ENCODE data around the gene NCOR1.

NCOR1 gene

DNA sequence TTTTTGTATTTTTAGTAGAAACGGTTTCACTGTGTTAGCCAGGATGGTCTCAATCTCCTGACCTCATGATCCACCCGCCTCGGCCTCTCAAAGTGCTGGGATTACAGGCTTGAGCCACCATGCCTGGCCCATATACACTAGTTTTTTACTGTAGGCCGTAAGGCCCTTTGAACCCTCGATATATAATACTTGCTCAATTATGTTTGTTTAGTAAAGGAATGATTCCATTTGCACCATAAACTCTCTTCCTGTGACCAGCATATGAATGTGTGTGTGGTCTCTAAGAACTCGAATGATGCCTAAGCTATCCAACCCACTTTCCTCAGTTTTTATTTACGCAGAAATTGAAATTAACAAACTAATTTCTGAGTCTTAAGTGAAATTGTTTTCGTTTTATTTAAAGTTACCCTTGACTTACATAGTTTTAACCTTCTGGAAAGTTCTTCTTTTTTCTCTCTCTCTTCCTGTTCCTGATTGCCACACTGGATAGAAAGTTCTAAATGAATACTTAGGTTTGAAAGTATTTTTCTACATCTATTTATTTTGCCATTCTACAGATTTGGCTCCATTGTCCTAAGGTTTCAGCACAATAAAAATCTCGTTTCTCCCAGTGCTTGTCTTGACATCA, 39.6 kb upstream of the NCOR1 start:
- CTCF ChIA-PET: interaction anchor here (0.5 to 0.8 kb wide), 2 partner anchors 13 to 364 kb away, joined by 3 to 4 read pairs; no protein-coding TSS in a partner anchor
- DNase-seq (ENCODE audit: low spot score): no peak
- H3K27ac ChIP-seq: no peak overlapping the region
- TF ChIP-seq, protein P1, sequence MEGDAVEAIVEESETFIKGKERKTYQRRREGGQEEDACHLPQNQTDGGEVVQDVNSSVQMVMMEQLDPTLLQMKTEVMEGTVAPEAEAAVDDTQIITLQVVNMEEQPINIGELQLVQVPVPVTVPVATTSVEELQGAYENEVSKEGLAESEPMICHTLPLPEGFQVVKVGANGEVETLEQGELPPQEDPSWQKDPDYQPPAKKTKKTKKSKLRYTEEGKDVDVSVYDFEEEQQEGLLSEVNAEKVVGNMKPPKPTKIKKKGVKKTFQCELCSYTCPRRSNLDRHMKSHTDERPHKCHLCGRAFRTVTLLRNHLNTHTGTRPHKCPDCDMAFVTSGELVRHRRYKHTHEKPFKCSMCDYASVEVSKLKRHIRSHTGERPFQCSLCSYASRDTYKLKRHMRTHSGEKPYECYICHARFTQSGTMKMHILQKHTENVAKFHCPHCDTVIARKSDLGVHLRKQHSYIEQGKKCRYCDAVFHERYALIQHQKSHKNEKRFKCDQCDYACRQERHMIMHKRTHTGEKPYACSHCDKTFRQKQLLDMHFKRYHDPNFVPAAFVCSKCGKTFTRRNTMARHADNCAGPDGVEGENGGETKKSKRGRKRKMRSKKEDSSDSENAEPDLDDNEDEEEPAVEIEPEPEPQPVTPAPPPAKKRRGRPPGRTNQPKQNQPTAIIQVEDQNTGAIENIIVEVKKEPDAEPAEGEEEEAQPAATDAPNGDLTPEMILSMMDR (conservative IDR thresholded peaks at IDR 0.05; ENCODE audit: low read depth): no peak
- POLR2A ChIA-PET (ENCODE audit: low non-redundant PET): no interaction called here

DNA sequence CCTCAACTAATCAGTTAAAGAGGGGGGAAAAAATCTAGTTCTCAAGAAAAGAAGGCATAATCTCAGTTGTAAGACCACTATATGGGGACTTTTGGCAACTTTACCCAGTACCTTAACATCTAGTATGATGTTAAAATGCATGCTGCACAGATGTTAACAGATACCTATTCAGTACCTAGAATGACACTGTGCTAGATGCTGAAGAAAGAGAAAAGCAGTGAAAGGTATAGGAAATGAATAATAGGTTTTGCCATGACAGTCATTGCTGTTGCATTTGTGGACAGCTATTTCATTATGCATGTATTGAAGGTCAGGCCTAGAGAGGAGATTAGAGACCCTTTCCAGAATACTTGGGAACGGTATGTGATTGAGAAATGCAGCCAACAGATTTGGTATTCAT, 36.2 kb upstream of the NCOR1 start:
- no peak overlapping the region for H3K27ac ChIP-seq
- TF ChIP-seq, protein P1 (conservative IDR thresholded peaks at IDR 0.05; ENCODE audit: low read depth): no peak
- no peak for DNase-seq (ENCODE audit: low spot score)
- POLR2A ChIA-PET (ENCODE audit: low non-redundant PET): no interaction called here
- CTCF ChIA-PET: interaction anchor here (0.6 kb wide), 1 partner anchor 767 kb away, joined by 3 read pairs; no protein-coding TSS in a partner anchor

DNA sequence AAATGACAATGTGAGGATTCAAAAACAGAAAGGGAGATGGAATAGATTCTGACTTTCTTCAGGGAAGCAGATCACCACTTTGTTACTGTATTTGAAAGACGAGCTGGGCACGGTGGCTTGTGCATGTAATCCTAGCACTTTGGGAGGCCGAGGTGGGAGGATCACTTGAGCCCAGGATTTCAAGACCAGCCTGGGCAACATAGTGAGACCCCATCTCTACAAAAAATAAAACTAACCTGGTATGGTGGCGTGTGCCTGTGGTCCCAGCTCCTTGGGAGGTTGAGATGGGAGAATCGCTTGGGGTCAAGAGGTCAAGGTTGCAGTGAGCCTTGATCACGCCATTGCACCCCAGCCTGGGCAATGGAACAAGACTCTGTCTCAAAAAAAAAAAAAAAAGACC, 35.7 kb upstream of the NCOR1 start:
- CTCF ChIA-PET: no interaction called here
- no peak for DNase-seq (ENCODE audit: low spot score)
- POLR2A ChIA-PET (ENCODE audit: low non-redundant PET): no interaction called here
- TF ChIP-seq, protein P1 (conservative IDR thresholded peaks at IDR 0.05; ENCODE audit: low read depth): no peak
- H3K27ac ChIP-seq: no peak overlapping the region

DNA sequence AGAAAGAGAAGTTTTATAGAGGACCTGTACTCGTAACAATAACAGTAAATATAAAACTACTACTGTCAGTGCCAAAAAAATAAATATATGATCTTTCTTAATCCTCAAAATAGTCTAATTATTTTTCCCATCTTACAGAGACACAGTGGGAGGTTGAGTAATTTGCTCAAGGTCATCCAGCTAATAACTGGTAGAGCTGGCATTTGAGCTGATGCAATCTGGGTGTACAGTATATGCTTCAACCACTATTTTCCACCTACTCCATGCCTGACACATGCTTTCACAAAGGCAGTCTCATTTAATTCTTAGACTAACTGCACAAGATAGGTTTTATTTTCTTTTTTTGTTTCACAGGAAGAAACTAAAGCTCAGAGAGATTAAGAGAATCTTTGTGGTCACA, 35.3 kb upstream of the NCOR1 start:
- ChIA-PET CTCF (no interaction called here), POLR2A (ENCODE audit: low non-redundant PET) (no interaction called here)
- no peak overlapping the region for H3K27ac ChIP-seq
- no peak for DNase-seq (ENCODE audit: low spot score)
- TF ChIP-seq, protein P1 (conservative IDR thresholded peaks at IDR 0.05; ENCODE audit: low read depth): no peak

DNA sequence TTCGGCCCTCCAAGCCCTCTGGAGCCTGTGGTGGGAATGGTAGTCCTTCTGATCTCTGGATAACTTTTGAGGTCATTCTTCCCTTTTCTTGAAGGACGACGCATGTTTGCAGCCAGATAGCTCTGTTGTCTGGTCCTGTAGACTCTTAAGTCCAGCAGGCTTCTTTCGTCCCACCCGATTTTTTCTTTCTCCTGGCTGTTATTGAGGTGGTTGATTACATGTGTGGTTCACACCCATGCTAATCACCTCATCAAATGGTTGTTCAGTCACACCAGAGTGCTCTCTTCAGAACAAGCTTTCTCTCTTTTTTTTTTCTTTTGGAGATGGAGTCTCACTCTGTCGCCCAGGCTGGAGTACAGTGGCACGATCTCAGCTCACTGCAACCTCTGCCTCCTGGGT, 32.3 kb upstream of the NCOR1 start:
- TF ChIP-seq, protein P1 (conservative IDR thresholded peaks at IDR 0.05; ENCODE audit: low read depth): no peak
- ChIA-PET POLR2A (ENCODE audit: low non-redundant PET) (no interaction called here), CTCF (interaction anchor here (0.6 kb wide), 1 partner anchor 341 kb away, joined by 4 read pairs; no protein-coding TSS in a partner anchor)
- DNase-seq (ENCODE audit: low spot score): no peak
- no peak overlapping the region for H3K27ac ChIP-seq

DNA sequence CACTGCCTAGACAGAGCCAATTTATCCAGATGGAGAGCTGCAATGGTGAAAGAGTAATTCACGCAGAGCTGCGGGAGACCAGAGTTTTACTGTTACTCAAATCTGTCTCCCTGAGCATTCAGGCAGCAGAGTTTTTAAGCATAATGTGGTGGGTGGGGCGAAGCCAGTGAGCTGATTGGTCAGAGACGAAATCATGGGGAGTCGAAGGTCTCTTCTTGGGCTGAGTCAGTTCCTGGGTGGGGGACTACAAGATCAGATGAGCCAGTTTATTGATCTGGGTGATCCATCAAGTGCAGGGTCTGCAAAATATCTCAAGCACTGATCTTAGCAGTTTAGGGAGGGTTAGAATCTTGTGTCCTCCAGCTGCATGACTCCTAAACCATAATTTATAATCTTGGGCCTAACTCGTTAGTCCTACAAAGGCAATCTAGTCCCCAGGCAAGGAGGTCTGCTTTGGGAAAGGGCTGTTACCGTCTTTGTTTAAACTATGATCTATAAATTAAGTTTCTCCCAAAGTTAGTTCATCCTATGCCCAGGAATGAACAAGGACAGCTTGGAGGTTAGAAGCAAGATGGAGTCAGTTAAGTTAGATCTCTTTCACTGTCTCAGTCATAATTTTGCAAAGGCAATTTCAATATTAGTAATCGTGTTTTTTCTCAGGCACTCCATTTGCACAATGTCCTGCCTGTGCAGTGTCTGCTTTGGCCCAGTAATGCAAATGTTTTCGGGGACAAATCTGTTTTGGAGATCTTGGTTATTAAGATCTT, 28.6 kb upstream of the NCOR1 start:
- TF ChIP-seq, protein P1 (conservative IDR thresholded peaks at IDR 0.05; ENCODE audit: low read depth): no peak
- no peak for DNase-seq (ENCODE audit: low spot score)
- CTCF ChIA-PET: no interaction called here
- POLR2A ChIA-PET (ENCODE audit: low non-redundant PET): no interaction called here
- no peak overlapping the region for H3K27ac ChIP-seq

Data from RWPE1 (cell line).